GM15510 (cell line): Measurements from ENCODE around the gene PSMB2.

Experiments used
- POLR2A ChIP-seq: IDR thresholded peaks from 3 replicates; pipeline ENCODE4 v1.6.1; 2011; ENCODE audit warnings: borderline replicate concordance; ENCODE audit not compliant: insufficient read length; ENCODE audit errors: extremely low read depth

Gene PSMB2

DNA sequence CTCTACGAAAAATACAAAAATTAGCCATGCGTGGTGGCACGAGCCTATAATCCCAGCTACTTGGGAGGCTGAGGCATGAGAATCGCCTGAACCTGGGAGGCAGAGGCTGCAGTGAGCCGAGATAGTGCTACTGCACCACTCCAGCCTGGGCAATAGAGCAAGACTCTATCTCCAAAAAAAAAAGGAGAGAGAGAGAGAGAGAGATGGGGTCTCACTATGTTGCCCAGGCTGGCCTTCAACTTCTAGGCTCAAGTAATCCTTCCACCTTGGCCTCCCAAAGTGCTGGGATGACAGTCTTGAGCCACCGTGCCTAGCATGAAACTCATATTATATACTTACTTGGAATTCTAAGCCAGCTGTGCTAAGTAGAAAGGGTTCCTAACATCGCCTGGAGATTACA lies 29.7 kb downstream of the PSMB2 start:
- no peak for TF ChIP-seq POLR2A

DNA sequence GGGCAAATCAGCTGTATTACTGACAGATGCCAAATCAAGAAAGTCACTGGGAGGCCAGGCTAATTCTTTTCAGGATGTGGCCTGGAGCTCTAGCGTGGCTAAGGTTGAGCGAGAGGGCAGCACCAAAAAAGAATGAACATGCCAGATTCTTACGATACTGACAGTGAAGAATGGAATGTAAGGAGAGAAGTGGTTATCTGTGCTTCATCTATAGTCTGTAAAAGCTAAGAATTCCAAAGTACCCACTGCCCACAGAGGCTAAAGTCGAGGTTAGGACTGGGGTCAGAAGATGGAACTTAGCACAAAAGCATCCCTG lies 35.5 kb downstream of the PSMB2 start:
- TF ChIP-seq POLR2A, result no peak

DNA sequence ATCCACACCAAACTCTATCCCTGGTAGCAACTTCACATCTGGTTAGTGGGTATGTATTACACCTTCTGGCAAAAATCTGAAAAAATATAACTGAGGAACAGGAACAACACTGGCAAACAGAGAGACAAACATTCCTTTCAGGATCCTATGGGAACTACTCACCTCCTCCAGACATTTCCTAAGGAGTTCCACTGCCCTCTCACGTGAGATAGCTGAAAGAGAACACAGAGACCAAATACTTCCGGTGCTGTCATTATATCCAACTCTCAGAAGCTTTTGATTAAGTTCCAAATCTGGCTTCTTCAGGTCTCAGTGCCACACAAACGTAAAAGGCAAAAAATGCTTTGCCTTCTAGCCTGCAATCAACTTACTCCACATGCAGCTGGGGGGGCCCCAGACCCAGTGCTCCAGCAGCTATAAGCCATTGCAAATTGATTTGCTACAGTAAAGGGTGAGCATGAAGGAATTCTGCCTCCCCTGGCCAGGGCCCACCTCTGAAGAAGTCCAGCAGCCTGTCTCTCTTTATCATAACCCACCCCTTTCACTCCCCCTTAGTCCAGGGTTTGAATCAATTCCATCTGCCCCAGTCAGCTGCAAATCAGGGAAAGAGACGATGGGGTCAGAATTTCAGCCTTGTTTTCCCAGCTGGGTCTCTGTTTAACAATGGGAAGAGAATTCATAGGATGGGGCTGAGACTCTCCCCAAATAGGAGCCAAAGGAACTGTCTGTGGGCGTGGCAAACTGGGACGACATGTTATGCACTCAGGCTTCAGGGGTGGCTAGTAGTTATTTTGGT lies 36.1 kb downstream of the PSMB2 start:
- no peak for TF ChIP-seq POLR2A

DNA sequence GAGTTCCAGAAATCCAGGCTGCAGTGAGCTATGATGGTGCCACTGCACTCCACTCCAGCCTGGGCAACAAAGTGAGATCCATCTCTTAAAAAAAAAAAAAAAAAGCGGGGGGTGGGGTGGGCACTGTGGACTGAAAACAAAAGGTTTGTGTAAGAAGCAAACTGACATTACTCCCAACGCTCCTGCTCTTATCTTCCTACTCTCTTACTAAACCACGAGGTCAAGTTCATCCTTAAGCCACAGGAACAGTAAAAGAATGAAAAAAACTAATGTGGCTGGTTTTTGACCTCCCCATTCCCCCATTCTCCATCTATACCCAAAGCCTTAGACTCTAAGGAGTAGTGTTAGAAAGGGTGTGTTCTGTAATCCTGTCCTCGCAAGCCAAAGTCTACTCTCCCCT lies 37.4 kb downstream of the PSMB2 start:
- TF ChIP-seq POLR2A, result no peak

DNA sequence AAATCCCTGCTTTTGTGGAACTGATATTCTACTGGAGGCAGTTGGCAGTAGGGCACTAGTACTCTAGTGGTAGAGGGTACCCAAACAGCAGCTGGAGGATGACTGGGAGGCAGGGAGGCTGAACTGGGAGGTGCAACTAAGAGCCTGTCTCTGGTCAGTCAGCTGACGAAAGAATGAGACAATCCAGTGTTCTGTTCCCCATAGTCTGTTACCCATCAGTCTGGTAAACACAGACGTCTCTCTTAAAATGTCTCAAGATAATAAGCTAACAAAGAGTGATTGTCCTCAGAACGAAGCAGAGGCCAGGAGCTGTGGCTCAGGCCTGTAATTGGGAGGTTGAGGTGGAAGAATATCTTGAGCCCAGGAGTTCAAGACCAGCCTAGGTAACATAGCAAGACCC lies 37.9 kb downstream of the PSMB2 start:
- TF ChIP-seq POLR2A, result no peak

DNA sequence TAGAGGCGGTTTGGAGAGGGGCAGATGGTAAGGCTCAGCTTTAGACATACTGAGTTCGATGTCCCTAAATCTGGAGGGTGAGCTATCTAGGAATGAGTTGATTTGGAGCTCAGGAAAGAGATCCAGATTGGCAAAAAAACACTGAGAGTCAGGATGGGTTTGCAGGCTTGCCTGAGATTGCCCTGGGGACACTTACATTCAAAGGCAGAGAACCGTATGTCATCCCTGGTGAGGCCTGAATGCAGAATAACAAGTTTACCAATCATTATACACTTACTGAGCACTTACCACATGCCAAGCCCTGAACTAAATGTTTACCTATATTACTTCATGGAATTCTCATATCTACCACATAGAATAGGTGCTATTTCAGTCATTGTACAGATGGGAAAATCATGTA lies 40.7 kb downstream of the PSMB2 start:
- TF ChIP-seq POLR2A, result no peak

DNA sequence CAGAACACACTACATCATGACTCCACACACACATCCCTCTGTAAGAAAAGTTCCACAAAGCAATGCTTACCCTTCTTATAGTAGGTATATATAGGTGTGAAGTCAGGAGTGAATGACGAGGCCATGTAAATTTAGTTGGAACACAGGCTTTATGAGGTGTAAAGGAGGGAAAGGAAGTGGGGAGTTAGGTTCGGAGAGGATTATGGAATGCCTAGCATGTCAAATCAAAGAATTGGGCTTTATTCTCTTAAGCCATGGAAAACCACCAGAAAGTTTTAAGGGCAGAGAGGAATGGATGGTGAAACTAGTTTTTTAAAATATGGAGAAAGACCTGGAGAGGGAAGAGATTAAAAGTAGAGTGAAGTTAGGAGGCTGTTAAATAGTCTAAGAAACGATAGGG lies 41.9 kb downstream of the PSMB2 start:
- TF ChIP-seq POLR2A, result no peak

DNA sequence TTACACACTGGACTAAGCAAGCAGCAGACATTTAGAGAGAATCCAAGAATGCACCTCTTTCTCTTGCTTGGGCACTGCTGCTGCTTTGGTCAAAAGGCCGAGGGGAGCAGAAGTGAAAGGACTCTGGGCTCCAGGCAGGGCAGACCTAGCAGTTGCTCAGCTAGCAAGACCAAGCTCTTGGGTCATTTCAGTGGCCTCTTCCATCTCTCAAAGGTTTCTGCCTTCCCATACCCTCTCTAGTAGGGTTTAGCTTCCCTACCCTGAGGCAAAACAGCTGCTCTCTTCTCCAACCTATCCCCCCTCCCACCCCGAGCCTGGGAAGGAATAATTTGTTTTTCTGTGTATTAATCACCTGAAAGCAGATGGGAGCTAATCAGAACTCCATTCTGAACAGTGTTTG lies 42.4 kb downstream of the PSMB2 start:
- TF ChIP-seq POLR2A, result no peak

DNA sequence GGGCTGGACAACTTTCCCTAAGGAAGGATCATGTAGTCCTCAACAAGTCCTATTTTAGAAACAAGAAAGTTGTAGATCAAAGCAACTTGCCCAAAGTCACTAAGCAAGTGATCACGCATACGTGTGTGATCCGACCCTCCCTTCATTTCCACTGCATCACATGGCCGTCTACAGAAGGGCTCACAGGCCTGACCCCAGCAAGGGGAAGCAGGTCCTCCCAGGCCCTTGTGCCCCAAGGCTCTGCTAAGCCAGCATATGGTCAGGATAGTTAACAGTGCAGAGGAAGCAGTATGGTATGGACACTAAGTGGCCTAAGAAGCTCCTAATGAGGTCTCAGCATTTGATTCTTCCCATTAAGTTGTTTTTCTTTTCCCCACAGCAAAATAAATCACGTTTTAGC lies 43.5 kb downstream of the PSMB2 start:
- TF ChIP-seq POLR2A, result no peak

DNA sequence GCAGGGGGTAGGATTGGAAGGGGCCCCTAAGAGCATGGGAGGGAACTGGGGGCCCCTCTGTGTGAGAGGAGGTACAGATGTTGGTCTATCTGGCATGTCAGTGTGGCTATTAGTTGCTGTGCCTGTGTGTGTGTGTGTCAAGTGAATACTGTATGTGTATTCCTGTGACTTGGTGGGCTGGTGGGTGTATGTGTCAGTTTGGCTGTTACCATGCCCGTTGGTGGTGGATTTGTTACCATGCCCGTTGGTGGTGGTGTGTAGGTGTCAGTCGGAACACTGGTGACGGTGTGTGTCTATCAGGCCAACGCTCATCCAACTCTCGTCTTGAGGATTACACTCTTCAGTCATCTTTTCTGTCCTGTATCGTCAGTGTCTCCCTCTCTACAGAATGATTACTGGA lies 45.6 kb downstream of the PSMB2 start:
- no peak for TF ChIP-seq POLR2A

DNA sequence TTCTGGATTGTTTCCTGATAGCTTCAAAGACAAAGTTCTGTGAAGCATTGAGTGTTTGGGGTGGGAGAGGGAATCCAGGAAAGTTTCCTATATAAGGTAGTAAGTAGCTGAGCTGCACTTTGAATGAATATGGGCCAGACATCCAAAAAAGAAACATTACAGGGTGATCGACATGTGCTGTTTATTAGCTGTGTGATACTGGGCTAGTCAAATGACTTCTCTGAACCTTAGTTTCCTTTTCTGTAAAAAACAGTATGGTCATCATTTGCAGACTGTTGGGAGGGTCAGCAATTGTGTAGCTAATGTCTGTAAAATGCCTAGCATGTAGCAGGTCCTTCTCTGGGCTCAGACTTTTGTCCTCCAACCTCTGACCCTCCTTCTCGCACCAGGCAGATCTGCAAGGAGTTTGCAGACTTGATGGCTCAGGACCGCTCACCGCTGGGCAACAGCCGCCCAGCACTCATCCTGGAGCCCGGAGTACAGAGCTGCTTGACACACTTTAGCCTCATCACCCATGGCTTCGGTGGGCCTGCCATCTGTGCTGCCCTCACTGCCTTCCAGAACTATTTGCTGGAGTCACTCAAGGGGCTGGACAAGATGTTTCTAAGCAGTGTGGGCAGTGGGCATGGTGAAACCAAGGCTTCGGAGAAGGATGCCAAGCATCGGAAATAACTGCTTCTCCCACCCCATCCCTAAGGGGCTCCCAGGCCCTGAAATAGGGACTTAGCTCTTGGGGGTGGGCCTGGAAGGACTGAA lies 47.1 kb downstream of the PSMB2 start:
- no peak for TF ChIP-seq POLR2A

DNA sequence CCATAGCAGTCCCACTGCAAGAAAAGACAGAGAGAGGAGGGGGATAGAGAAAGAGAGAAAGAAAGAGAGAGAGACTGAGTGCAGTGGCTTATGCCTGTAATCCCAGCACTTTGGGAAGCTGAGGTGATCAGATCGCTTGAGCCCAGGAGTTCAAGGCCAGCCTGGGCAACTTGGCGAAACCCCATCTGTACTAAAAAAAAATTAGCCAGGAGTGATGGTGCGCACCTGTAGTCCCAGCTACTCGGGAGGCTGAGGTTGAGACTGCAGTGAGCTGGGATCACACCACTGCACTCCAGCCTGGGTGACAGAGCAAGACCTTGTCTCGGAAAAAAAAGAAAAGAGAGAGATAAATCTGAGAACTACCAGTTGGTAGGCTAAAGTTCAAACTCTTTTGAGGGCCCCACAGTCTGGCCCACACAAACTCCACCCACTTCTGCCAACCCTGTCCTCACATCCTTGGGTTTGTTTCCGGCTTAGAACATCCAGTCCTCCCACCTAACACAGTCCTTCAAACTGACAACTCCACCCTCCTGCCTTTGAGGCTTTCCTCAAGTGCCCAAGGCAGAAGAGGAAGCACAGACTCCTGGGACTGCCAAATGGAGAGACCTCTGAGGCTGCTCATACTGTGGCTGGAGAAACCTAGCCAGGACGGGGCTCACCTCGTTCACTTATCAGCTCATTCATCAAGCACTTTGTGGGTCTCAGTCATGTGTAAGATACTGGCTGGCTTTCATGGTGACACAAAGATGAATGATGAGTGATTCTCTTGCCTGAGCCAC lies 48.1 kb downstream of the PSMB2 start:
- no peak for TF ChIP-seq POLR2A

DNA sequence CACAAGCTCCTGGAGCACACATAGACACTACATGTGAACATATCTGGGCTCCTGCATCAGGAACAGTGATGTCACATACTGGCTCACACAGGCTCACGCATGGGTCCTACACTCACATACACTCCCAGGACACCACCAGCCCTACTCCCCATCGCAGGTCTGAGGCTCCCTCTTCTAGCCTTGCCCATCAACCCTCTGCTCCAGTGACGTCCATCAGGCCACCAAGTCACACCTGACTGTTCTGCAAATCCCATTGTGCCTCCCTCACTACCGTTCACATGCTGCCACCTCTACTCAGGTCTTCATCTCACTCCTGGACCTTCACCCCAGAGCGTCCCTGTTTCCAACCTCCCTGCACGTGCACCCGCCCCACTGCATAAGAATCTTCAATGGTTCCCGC lies 50.1 kb downstream of the PSMB2 start:
- no peak for TF ChIP-seq POLR2A

DNA sequence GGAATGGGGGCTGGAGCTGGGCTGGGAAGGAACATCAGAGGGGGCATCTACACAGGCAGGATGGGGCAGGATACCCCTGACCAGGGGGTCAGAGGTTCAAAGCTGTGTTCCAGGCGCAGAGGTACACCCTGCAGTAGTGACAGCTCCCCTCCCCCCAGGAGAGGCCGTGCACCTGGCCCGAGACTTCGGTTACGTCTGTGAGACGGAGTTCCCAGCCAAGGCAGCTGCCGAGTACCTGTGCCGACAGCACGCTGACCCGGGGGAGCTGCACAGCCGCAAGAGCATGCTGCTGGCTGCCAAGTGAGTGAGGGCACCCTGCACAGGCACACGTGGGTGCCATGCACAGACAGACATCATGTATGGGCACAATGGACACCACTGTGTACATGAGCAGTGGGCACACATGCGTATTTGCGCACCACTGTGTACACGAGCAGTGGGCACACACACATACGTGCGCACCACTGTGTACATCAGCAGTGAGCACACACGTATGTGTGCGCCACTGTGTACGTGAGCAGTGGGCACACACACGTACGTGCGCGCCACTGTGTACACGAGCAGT lies 50.8 kb downstream of the PSMB2 start:
- no peak for TF ChIP-seq POLR2A
